Measurements from ENCODE around the gene PTX3.

PTX3 gene

DNA sequence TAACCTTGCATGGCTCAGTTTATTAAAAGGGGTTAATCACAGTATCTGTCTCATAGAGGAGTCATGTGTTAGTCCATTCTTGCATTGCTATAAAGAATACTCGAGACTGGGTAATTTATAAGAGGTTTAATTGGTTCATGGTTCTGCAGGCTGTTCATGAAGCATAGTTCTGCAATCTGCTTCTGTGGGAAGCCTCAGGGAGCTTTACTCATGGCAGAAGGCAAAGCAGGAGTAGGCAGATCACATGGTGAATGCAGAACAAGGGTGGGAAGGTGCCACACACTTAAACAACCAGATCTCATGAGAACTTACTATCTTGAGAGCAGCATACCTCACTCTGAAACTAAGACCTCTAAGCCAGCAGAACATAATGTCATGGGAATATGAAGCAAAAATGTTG, 42.2 kb upstream of the PTX3 start:
- TF ChIP-seq FOXM1 (IDR thresholded peaks at IDR 0.05; ENCODE audit: borderline replicate concordance) (no peak), ZNF384 (IDR thresholded peaks at IDR 0.05) (no peak), L3MBTL2 (conservative IDR thresholded peaks at IDR 0.05) (no peak), CTBP1 (IDR thresholded peaks at IDR 0.05; ENCODE audit: borderline replicate concordance) (no peak), FOXK2 (IDR thresholded peaks at IDR 0.05) (no peak)
- TF ChIP-seq, protein P1, sequence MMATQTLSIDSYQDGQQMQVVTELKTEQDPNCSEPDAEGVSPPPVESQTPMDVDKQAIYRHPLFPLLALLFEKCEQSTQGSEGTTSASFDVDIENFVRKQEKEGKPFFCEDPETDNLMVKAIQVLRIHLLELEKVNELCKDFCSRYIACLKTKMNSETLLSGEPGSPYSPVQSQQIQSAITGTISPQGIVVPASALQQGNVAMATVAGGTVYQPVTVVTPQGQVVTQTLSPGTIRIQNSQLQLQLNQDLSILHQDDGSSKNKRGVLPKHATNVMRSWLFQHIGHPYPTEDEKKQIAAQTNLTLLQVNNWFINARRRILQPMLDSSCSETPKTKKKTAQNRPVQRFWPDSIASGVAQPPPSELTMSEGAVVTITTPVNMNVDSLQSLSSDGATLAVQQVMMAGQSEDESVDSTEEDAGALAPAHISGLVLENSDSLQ (IDR thresholded peaks at IDR 0.05): no peak
- POLR2A ChIA-PET: no interaction called here
- no peak for DNase-seq (ENCODE audit: extremely low spot score)
- CTCF ChIA-PET: no interaction called here

GRCh38 chr3:157398598-157398997, 38.1 kb upstream of the PTX3 start:
- ChIA-PET POLR2A (no interaction called here), CTCF (no interaction called here)
- DNase-seq (ENCODE audit: extremely low spot score): no peak
- TF ChIP-seq SP1 (IDR thresholded peaks at IDR 0.05) (no peak), L3MBTL2 (conservative IDR thresholded peaks at IDR 0.05) (no peak)

GRCh38 chr3:157404381-157404780, 32.3 kb upstream of the PTX3 start:
- ChIA-PET POLR2A (no interaction called here), CTCF (no interaction called here)
- TF ChIP-seq FOXM1 (IDR thresholded peaks at IDR 0.05; ENCODE audit: borderline replicate concordance) (no peak), BHLHE40 (IDR thresholded peaks at IDR 0.05; ENCODE audit: borderline replicate concordance) (no peak), FOXA1 (IDR thresholded peaks at IDR 0.05) (no peak), FOXK2 (IDR thresholded peaks at IDR 0.05) (no peak), SP1 (IDR thresholded peaks at IDR 0.05) (no peak)
- TF ChIP-seq, protein P1 (IDR thresholded peaks at IDR 0.05): no peak
- DNase-seq (ENCODE audit: extremely low spot score): no peak

DNA sequence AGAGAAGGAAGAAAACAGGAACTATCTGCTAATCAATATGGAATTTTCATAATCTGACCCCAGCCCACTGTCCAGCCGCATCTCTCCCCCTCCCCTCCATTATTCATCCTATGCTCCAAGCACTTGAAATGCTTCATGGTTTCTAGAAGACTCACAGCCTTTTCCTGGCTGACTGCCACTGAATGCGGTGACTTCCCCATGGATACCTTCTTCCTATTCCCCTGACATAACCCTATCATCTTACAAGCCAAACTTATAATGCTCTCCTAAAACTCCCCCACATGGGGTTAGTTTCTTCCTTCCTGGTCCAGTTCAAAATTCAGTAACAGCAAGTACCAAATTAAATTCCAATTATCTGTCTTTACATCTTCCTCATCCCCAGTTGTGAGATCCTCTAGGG, 31.2 kb upstream of the PTX3 start:
- no peak for DNase-seq (ENCODE audit: extremely low spot score)
- ChIA-PET CTCF (no interaction called here), POLR2A (no interaction called here)
- TF ChIP-seq ARNT (IDR thresholded peaks at IDR 0.05) (no peak), SUZ12 (IDR thresholded peaks at IDR 0.05) (no peak), ELF4 (IDR thresholded peaks at IDR 0.05) (no peak), NFRKB (IDR thresholded peaks at IDR 0.05) (no peak), FOXA1 (IDR thresholded peaks at IDR 0.05) (no peak), L3MBTL2 (conservative IDR thresholded peaks at IDR 0.05) (no peak), LEF1 (IDR thresholded peaks at IDR 0.05; ENCODE audit: borderline replicate concordance) (no peak), FOXK2 (IDR thresholded peaks at IDR 0.05) (no peak), BHLHE40 (IDR thresholded peaks at IDR 0.05; ENCODE audit: borderline replicate concordance) (no peak), CTBP1 (IDR thresholded peaks at IDR 0.05; ENCODE audit: borderline replicate concordance) (no peak), TARDBP (IDR thresholded peaks at IDR 0.05) (no peak), FOXM1 (IDR thresholded peaks at IDR 0.05; ENCODE audit: borderline replicate concordance) (no peak), SP1 (IDR thresholded peaks at IDR 0.05) (no peak), HDGF (IDR thresholded peaks at IDR 0.05; ENCODE audit: borderline replicate concordance) (no peak)

DNA sequence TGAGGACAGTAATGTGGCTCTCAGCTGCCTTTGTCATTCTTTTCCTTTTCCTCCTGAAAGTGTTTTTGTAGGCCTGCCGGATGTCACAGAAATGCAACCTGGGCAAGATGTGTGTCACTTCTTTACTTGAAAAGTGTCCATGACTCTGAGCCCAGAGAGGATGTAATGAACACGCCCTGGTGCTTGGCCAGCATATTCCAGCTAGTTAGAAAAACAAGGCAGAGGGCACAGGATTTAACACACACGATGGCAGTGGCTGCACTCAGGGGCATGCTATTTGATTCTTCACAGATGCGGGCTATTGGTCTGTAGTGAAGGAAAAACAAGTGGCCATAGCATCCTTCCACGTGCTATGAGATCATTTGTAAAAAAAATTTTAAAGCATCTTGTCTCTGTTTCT, 30.3 kb upstream of the PTX3 start:
- ChIA-PET CTCF (interaction anchor here (0.7 kb wide), 1 partner anchor 731 kb away, joined by 3 read pairs; no protein-coding TSS in a partner anchor), POLR2A (no interaction called here)
- TF ChIP-seq SP1 (IDR thresholded peaks at IDR 0.05) (no peak), FOXK2 (IDR thresholded peaks at IDR 0.05) (no peak), FOXM1 (IDR thresholded peaks at IDR 0.05; ENCODE audit: borderline replicate concordance) (no peak)
- DNase-seq (ENCODE audit: extremely low spot score): no peak

GRCh38 chr3:157407769-157408168, 28.9 kb upstream of the PTX3 start:
- no peak for TF ChIP-seq ZNF384 (IDR thresholded peaks at IDR 0.05)
- POLR2A ChIA-PET: no interaction called here
- CTCF ChIA-PET: no interaction called here
- DNase-seq (ENCODE audit: extremely low spot score): no peak

- CTCF ChIA-PET: no interaction called here
- TF ChIP-seq CTBP1 (IDR thresholded peaks at IDR 0.05; ENCODE audit: borderline replicate concordance) (no peak), ARNT (IDR thresholded peaks at IDR 0.05) (no peak), BHLHE40 (IDR thresholded peaks at IDR 0.05; ENCODE audit: borderline replicate concordance) (no peak), LEF1 (IDR thresholded peaks at IDR 0.05; ENCODE audit: borderline replicate concordance) (no peak), SP1 (IDR thresholded peaks at IDR 0.05) (no peak), L3MBTL2 (conservative IDR thresholded peaks at IDR 0.05) (no peak), ELF4 (IDR thresholded peaks at IDR 0.05) (no peak), FOXA1 (IDR thresholded peaks at IDR 0.05) (no peak), HDGF (IDR thresholded peaks at IDR 0.05; ENCODE audit: borderline replicate concordance) (no peak), SUZ12 (IDR thresholded peaks at IDR 0.05) (no peak)
- no peak for DNase-seq (ENCODE audit: extremely low spot score)
- POLR2A ChIA-PET: interaction anchor here (0.6 kb wide), 1 partner anchor 189 kb away, joined by 3 read pairs; no protein-coding TSS in a partner anchor
Measured at GRCh38 chr3:157408499-157409149, 28.0 kb upstream of the PTX3 start.

- CTCF ChIA-PET: no interaction called here
- POLR2A ChIA-PET: no interaction called here
- no peak for DNase-seq (ENCODE audit: extremely low spot score)
- TF ChIP-seq SUZ12 (IDR thresholded peaks at IDR 0.05) (no peak), L3MBTL2 (conservative IDR thresholded peaks at IDR 0.05) (no peak), ZNF384 (IDR thresholded peaks at IDR 0.05) (no peak), NFRKB (IDR thresholded peaks at IDR 0.05) (no peak), LEF1 (IDR thresholded peaks at IDR 0.05; ENCODE audit: borderline replicate concordance) (no peak), HDGF (IDR thresholded peaks at IDR 0.05; ENCODE audit: borderline replicate concordance) (no peak), BHLHE40 (IDR thresholded peaks at IDR 0.05; ENCODE audit: borderline replicate concordance) (no peak), ARNT (IDR thresholded peaks at IDR 0.05) (no peak), SP1 (IDR thresholded peaks at IDR 0.05) (no peak), CTBP1 (IDR thresholded peaks at IDR 0.05; ENCODE audit: borderline replicate concordance) (no peak), FOXA1 (IDR thresholded peaks at IDR 0.05) (no peak), FOXM1 (IDR thresholded peaks at IDR 0.05; ENCODE audit: borderline replicate concordance) (no peak)
Measured at GRCh38 chr3:157409516-157409915, 27.1 kb upstream of the PTX3 start.

Measured in HEK293T (cell line).